SJSA1 (cell line): ENCODE measurements around the gene COL16A1. TPM values are rescaled to one million over a fixed set of nuclear protein-coding genes. Genes with fewer than 3 reads are reported as not detected.

Experiments used
- DNase-seq, 2 experiments: peaks; one replicate each; pipeline ENCODE4 v3.0.0-alpha.2; 2015 to 2020; ENCODE audit warnings: low spot score in 2 of 2, low read depth in 1 of 2
- H3K27ac ChIP-seq: fragments of 250-450 bp; sonication (Bioruptor Pico); 2 replicates; pipeline ENCODE4 v1.5.1; 2020; ENCODE audit warnings: mild to moderate bottlenecking, moderate library complexity
- H3K27me3 ChIP-seq: fragments of 250-450 bp; sonication (Bioruptor Pico); replicated peaks from 2 replicates; pipeline ENCODE4 v1.5.1; 2020; ENCODE audit warnings: mild to moderate bottlenecking, moderate library complexity
- H3K36me3 ChIP-seq: fragments of 250-450 bp; sonication (Bioruptor Pico); 2 replicates; pipeline ENCODE4 v1.5.1; 2020; ENCODE audit warnings: mild to moderate bottlenecking
- H3K4me1 ChIP-seq: fragments of 250-450 bp; sonication (Bioruptor Pico); replicated peaks from 2 replicates; pipeline ENCODE4 v1.6.1; 2021; ENCODE audit warnings: mild to moderate bottlenecking
- H3K4me3 ChIP-seq: fragments of 250-450 bp; sonication (Bioruptor Pico); 2 replicates; pipeline ENCODE4 v1.5.1; 2020; ENCODE audit warnings: mild to moderate bottlenecking
- H3K9me3 ChIP-seq: fragments of 250-450 bp; sonication (Bioruptor Pico); replicated peaks from 2 replicates; pipeline ENCODE4 v1.5.1; 2020; ENCODE audit warnings: mild to moderate bottlenecking
- total RNA-seq: library from RNA; depleted of rRNA; stranded (reverse); fragments of >200 nt; shearing (Covaris generic); gene quantifications from 2 replicates; pipeline ENCODE4 v1.2.3, GENCODE V29; 2014

Gene COL16A1
- total RNA-seq, 1 experiment from 2014 or later = 365 TPM

- no peak overlapping the region for H3K27ac ChIP-seq
Measured at GRCh38 chr1:31694964-31695313, 8.9 kb downstream of the COL16A1 start.

GRCh38 chr1:31694069-31694963, 9.5 kb downstream of the COL16A1 start:
- Histone ChIP-seq H3K9me3 (no peaks in the 10 kb centered on the region), H3K27me3 (no peaks in the 10 kb centered on the region), H3K27ac (no peak overlapping the region), H3K4me3 (no peak overlapping the region), H3K36me3 (peaks cover 94% of the 10 kb centered on the region), H3K4me1 (peaks cover 50% of the 10 kb centered on the region)
- no peak for DNase-seq

More at GRCh38 chr1:31694964-31695313, 8.9 kb downstream of the COL16A1 start:
- no peak overlapping the region for H3K4me3 ChIP-seq
- H3K36me3 ChIP-seq = peaks cover 94% of the 10 kb centered on the region
- DNase-seq = no peak
- H3K9me3 ChIP-seq = no peaks in the 10 kb centered on the region
- H3K27me3 ChIP-seq = no peaks in the 10 kb centered on the region
- peaks cover 50% of the 10 kb centered on the region for H3K4me1 ChIP-seq

- H3K36me3 ChIP-seq = peaks cover 94% of the 10 kb centered on the region
- H3K9me3 ChIP-seq = no peaks in the 10 kb centered on the region
- peaks cover 58% of the 10 kb centered on the region for H3K4me1 ChIP-seq
- no peak for DNase-seq
- no peaks in the 10 kb centered on the region for H3K27me3 ChIP-seq
- H3K27ac ChIP-seq = no peak overlapping the region
- H3K4me3 ChIP-seq = no peak overlapping the region
Measured at GRCh38 chr1:31693231-31693630, 10.6 kb downstream of the COL16A1 start.

GRCh38 chr1:31691951-31692350, 11.9 kb downstream of the COL16A1 start:
- no peak for DNase-seq
- H3K27me3 ChIP-seq = no peaks in the 10 kb centered on the region
- H3K4me1 ChIP-seq = peaks cover 59% of the 10 kb centered on the region
- H3K27ac ChIP-seq = 0 out of 2 replicates have a peak overlapping the region, but pooled peaks have one; percentile 21
- no peaks in the 10 kb centered on the region for H3K9me3 ChIP-seq
- peaks cover 92% of the 10 kb centered on the region for H3K36me3 ChIP-seq
- no peak overlapping the region for H3K4me3 ChIP-seq

- Histone ChIP-seq H3K4me1 (peaks cover 61% of the 10 kb centered on the region), H3K36me3 (peaks cover 92% of the 10 kb centered on the region), H3K27ac (peak overlapping the region; percentile 98), H3K9me3 (no peaks in the 10 kb centered on the region), H3K4me3 (no peak overlapping the region), H3K27me3 (no peaks in the 10 kb centered on the region)
- no peak for DNase-seq
Measured at GRCh38 chr1:31691446-31691845, 12.4 kb downstream of the COL16A1 start.

- Histone ChIP-seq H3K27ac (peak overlapping the region; percentile 98), H3K4me3 (no peak overlapping the region), H3K4me1 (peaks cover 65% of the 10 kb centered on the region), H3K36me3 (peaks cover 93% of the 10 kb centered on the region), H3K9me3 (no peaks in the 10 kb centered on the region), H3K27me3 (no peaks in the 10 kb centered on the region)
- DNase-seq = no peak
Measured at GRCh38 chr1:31690921-31691320, 12.9 kb downstream of the COL16A1 start.

- Histone ChIP-seq H3K4me1 (peaks cover 68% of the 10 kb centered on the region), H3K27me3 (no peaks in the 10 kb centered on the region), H3K36me3 (peaks cover 95% of the 10 kb centered on the region), H3K9me3 (no peaks in the 10 kb centered on the region), H3K27ac (peak overlapping the region; percentile 98), H3K4me3 (no peak overlapping the region)
- peak; percentile 92 to 97 for DNase-seq
Measured at GRCh38 chr1:31689854-31690253, 14.0 kb downstream of the COL16A1 start.

GRCh38 chr1:31689379-31689778, 14.4 kb downstream of the COL16A1 start:
- Histone ChIP-seq H3K4me1 (peaks cover 64% of the 10 kb centered on the region), H3K36me3 (peaks cover 95% of the 10 kb centered on the region), H3K27ac (peak overlapping the region; percentile 98), H3K27me3 (no peaks in the 10 kb centered on the region), H3K4me3 (no peak overlapping the region), H3K9me3 (no peaks in the 10 kb centered on the region)
- DNase-seq = no peak

- peaks cover 57% of the 10 kb centered on the region for H3K4me1 ChIP-seq
- no peak for DNase-seq
- peak overlapping the region; percentile 98 for H3K27ac ChIP-seq
- H3K27me3 ChIP-seq = no peaks in the 10 kb centered on the region
- no peak overlapping the region for H3K4me3 ChIP-seq
- H3K9me3 ChIP-seq = no peaks in the 10 kb centered on the region
- H3K36me3 ChIP-seq = peaks cover 95% of the 10 kb centered on the region
Measured at GRCh38 chr1:31688233-31688918, 15.4 kb downstream of the COL16A1 start.

- Histone ChIP-seq H3K4me1 (peaks cover 50% of the 10 kb centered on the region), H3K27ac (no peak overlapping the region), H3K27me3 (no peaks in the 10 kb centered on the region), H3K9me3 (no peaks in the 10 kb centered on the region), H3K4me3 (no peak overlapping the region), H3K36me3 (peaks cover 96% of the 10 kb centered on the region)
- DNase-seq = no peak
Measured at GRCh38 chr1:31687601-31688000, 16.2 kb downstream of the COL16A1 start.

GRCh38 chr1:31685795-31686194, 18.0 kb downstream of the COL16A1 start:
- Histone ChIP-seq H3K36me3 (peaks cover 98% of the 10 kb centered on the region), H3K27ac (no peak overlapping the region), H3K4me3 (no peak overlapping the region), H3K27me3 (no peaks in the 10 kb centered on the region), H3K9me3 (no peaks in the 10 kb centered on the region), H3K4me1 (peaks cover 36% of the 10 kb centered on the region)
- DNase-seq = no peak

GRCh38 chr1:31683997-31684396, 19.8 kb downstream of the COL16A1 start:
- DNase-seq = no peak
- H3K36me3 ChIP-seq = peaks cover 98% of the 10 kb centered on the region
- no peak overlapping the region for H3K4me3 ChIP-seq
- peaks cover 18% of the 10 kb centered on the region for H3K4me1 ChIP-seq
- no peak overlapping the region for H3K27ac ChIP-seq
- no peaks in the 10 kb centered on the region for H3K9me3 ChIP-seq
- H3K27me3 ChIP-seq = no peaks in the 10 kb centered on the region

- H3K9me3 ChIP-seq = no peaks in the 10 kb centered on the region
- H3K4me3 ChIP-seq = no peak overlapping the region
- no peak overlapping the region for H3K27ac ChIP-seq
- H3K36me3 ChIP-seq = peaks cover 98% of the 10 kb centered on the region
- H3K27me3 ChIP-seq = no peaks in the 10 kb centered on the region
- no peak for DNase-seq
- 0 out of 2 replicates have a peak, but pooled peaks cover 9% of the 10 kb centered on the region for H3K4me1 ChIP-seq
Measured at GRCh38 chr1:31681415-31681814, 22.4 kb downstream of the COL16A1 start.

GRCh38 chr1:31679676-31680230, 24.1 kb downstream of the COL16A1 start:
- Histone ChIP-seq H3K27ac (no peak overlapping the region), H3K9me3 (no peaks in the 10 kb centered on the region), H3K36me3 (peaks cover 95% of the 10 kb centered on the region), H3K4me3 (no peak overlapping the region), H3K27me3 (no peaks in the 10 kb centered on the region), H3K4me1 (0 out of 2 replicates have a peak, but pooled peaks cover 3% of the 10 kb centered on the region)
- DNase-seq = no peak
